Activated CD4-positive, CD25-positive, alpha-beta regulatory T cell treated with anti-CD3 and anti-CD28 coated beads, Interleukin-2, amount 50 U/mL, for 16 hours (primary cell): ENCODE results near the gene METTL14.

ENCODE experiments used
- DNase-seq: peaks from one replicate; pipeline ENCODE4 v3.0.0-alpha.2; 2020; ENCODE audit warnings: low read depth, low spot score

METTL14 gene

DNA sequence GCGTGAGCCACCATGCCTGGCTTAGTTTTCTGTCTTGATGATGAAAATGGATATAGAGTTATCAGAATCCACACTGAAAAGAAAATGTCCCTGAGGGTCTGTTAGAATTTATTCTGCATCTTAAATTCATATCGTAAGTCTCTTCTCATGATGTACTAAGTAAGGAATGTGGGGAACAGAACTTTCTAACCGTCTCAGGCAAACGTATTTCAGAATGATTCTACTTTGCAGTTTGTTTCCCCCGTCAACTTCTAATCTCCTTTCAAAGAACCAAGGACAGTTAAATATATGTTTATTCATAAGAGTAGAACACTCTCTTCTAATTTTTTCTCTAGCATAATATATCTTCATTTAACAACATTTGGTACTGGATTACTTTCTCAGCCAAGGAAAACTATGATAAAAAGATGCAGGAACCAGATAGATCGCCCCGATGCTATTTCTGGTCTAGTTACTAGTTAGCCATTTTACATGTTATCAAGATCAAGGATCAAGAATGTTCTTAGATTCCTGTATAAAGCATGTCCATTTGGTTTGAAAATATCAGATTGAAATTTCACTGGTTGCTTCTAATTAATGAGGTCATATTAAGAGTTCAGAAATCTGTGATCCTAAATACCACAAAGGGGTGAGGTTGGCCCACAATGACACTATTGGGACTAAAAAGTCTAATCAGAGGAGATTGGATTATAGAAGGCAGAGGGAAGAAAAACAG is 49.5 kb downstream of the METTL14 start:
- no peak for DNase-seq

DNA sequence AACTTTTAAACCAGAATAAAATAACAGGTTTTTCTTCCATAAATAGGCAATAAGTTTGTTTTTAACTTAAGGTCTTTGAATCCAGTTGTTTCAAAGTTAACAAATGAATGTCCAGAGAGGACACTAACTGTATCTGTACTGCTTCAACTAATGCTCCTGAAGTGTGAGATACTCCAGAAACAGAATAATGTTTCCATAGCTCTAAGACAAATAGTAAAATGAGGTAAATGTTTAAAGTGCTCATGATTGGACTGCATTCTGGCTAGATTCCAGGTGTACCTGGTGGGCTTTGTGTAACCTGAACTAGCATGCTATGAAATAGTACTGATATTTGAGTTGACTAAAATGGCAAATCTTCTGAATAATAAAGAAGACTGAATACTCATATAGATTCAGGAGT is 51.7 kb downstream of the METTL14 start:
- DNase-seq, result no peak

DNA sequence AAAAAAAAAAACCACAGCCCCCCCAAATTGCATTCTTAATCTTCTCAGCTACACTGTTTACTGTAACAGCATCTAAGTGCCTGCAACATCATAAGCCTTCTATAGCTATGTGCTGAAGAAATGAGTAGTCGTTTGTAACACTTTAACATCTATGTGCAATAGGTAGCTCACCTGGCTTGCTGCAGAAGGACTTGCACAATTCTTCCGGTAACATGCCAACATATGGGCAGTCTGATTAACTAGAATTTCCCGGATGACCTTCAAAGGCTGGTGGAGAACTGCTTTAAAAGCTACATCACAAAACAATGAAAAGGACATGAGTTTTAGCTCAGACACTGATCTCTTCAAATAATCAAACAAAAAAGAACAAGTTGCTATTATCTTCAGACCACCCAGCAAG is 52.9 kb downstream of the METTL14 start:
- no peak for DNase-seq

DNA sequence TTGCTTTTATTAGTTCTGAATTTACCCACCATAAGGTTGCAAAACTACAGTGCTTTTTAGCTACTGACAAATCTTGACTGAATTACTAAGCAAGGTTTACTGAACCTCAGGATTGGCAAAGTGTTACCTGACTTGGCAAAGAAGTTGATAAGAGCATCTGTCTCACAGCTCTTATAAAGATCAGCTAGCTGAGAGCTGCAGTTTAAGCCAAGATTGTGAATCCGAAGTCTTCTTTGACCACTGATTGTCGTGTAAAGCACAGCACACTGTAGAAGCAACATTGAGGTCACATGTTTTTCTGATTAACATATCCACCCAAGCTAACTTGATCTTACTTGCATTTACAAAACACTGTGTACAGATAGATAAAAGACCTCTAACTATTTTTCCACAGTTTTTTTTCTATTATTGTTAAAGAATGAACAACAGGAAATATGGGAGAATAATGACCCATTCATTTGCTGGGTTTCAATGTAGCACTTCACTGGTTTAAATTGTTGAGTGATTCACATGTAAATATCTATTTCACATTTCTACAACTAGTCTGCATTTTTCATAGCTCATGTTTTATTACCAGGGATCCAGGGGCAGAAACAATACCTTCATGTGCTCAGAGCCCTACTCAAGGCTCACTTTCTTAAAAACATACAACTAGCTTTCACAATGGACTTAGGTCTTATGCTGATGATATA is 54.0 kb downstream of the METTL14 start:
- DNase-seq, result no peak

DNA sequence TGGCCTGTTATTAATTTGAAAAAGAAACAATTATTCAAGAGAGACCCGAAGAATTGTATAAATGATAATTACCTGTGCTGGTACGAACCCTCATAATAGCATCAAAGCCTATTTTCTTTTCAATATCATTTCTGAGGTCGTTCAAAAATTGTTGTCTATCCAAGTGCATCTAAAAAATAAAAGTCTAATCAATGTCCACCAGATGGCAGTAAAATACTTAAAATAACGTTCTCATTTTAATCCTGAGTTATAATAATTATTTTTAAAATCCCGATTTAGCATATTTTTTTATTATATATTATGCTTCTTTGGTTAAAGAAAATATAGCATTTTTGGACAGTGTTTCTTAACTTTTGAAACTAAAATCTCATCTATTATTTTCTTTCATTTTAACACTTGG is 55.7 kb downstream of the METTL14 start:
- DNase-seq, result no peak

DNA sequence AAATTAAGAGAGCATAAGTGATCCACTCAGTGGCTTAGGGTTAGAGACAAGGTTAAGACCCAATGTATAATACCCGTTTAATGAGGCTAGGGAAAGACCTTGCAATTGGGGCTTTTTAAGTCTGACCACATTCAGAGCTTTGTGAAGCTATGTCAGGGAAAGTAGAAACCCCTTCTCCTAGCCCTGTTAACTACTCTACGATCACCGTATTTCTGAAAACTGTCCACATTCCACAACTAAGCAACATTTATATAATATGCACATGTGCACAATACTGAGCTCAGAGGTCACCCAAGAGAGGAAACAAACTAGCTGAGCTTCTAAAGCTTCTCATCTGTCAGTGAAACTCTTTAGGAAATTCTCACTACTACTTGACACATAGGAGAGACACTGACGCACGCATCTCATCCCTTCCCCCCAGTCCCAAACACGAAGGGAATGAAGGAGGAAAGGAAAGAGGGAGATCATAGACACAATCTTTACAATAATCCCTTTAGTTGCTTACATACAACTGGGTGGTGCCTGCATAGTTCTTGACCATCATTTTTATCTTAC is 56.2 kb downstream of the METTL14 start:
- DNase-seq, result no peak

DNA sequence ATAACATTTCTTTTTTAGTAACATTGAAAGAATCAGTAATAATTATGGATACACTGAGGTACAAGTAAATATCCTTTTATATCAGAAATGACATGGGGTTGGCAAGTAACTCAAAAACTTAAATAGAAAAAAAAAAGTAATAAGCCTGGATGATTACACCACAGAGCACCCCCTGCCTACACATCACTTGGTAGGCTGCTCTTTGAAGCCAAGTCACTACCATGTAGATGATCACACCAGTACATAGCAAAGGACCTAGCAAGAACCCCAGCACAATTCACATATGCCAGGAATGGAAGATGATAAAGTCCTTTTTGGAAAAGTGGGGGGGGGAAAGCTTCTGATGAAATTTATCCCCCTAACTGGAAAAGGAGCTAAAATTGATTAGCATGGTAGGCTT is 56.9 kb downstream of the METTL14 start:
- no peak for DNase-seq

DNA sequence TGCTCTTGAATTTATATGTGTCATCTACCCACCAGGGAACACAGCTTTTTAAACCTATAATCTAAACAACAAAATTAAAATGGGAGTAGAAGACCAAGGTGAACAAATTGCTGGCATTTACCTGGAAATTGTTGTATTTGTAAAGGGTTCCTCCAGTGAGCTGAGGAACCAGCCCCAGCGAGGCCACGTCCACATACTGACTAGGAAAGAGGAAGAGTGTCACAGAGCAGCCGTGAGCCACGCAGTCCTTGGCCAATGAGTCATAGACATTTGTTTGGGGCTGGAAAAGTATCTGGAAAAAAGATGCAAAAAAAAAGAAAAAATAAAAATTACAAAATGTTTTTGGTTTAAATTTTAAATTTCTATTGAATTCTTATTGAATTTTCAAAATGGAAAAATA is 58.7 kb downstream of the METTL14 start:
- no peak for DNase-seq

DNA sequence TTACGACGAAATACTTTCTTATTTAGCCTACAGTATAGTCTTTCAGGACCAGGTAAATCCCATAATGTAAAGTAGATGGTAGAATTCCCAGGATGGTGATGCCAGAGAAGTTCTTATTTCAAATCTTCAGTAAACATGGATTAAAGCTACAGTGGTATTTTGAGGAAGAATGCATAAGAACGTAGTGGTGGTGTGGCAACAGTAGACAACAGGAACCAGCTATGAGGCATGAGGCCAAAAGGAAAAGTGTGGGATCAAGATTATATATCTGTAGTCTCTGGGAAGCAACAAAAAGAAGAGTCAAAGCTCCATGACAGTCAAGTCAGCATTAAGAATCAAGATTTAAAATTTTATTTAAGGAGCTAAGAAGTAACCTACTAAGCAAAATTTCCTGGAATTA is 60.2 kb downstream of the METTL14 start:
- DNase-seq, result no peak

DNA sequence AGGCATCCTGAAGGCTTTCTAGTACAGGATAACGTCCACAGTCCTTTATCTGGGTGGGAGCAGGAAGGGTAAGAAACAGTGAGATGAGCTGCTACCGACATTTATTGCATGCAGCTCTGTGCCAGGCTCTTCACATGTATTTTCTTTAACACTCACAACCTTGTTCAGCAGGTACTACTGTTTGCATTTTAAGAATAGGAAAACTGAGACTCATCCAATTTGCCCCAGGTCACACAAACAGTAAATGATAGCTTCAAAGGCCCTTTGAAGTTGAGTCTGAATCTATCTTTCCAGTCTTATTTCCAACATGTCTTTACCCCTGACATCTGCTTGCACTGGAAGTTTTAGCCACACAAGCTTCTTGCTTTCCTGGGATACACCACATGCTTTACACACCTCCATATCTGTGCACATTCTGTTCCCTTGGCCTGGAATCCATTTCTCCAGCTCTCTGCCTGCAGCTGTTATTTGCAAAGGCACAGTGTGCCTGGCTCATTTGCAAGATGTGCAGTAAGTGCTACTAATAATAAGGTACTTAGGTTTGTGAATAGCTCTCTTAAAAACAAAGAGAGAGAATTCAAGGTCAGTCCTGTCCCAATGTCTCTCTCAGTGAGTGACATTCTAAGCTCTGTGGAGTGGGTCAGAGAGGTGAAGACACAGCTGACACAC is 61.2 kb downstream of the METTL14 start:
- no peak for DNase-seq

DNA sequence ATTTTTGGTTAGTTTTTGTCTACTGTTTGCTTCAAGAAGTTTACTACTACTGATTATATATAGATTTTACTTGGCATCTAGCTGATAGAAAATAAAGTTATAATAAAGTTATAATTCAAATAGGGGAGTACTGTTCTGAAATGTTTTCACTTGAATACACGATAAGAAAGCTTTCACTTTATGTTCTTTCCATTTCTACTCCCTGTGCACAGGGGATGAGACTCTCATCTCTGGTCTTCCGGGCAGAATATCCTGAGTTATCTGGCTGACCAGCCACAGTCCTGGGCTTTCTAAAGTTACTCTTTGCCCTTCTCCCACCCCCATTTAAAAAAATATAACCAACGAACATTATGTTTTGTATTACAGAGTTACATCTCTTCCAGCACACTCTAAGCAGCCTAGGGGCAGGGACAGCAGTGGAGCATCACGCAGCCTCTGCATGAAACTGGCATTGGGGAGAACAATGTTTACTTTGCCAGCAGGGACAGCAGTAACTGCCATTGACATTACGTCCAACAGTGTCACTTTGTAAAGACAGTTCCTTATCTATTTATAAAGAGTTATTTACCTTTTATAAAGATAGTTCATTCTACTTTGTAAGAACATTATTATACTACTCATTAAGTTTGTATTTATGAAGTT is 64.3 kb downstream of the METTL14 start:
- DNase-seq, result no peak

DNA sequence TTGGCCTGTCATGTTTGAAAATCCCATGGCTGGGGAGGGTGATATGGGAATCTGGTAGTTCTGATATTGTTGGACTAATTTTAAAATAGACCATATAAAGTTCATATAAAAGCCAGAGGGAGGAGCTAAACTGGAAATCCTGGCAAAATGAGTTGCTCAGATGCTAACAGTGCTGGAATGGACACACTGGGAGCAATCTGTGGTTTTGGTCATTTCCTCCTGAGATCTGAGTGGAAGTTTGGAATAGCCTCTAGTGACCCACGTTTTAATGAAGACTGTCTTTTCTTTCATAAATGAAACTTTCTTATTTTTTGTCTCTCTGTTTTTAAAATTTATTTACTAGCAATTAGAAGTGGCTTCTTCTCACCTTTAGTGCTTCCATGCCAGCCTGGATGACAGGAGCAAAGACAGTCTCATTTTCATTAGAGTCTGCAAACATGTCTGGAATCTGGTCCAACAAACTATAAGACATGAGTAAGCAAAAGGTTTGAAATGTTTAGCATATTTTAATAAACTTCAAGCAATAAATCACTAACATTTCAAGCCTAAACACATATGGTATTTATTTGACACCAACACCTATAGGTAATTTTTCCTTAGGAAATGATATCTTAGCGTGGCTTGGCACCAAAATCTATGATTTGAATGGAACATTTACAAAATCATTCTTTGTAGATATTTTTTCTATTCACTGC is 66.6 kb downstream of the METTL14 start:
- DNase-seq, result no peak

DNA sequence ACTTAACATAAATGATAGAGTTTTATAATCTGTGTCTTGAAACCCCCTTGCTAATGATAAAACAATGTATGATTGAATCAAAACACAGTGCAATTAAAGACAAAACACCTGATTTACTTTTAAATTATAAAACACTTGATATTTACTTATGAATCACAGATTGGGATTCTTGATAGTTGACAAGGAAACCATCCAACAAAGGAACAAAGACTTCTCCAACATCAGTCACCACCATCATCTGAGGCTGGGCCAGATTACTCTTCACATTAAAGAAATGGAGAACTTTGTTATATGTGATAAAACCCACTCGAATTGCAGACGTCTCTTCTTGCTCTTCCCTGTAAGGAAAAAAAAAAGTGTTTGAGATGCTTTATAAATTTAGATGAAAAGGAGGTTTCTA is 67.4 kb downstream of the METTL14 start:
- DNase-seq, result no peak

DNA sequence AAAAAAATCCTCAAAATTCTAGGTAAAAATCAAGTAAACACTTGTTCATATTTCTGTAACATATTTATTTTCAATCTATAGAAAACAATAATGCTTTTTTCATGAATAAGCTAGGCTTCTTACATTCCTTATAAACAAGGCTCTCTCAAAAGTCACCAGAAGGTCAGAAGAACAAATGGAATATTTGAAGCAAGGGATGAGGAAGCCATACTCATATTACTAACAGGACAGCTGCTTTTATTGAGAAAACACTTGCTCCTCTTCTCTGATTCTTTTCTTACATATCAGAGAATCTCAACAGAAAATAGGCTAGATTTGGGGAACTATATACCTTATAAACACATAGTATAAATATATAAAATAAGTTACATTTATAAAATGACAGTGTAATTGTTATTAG is 67.9 kb downstream of the METTL14 start:
- DNase-seq, result no peak

DNA sequence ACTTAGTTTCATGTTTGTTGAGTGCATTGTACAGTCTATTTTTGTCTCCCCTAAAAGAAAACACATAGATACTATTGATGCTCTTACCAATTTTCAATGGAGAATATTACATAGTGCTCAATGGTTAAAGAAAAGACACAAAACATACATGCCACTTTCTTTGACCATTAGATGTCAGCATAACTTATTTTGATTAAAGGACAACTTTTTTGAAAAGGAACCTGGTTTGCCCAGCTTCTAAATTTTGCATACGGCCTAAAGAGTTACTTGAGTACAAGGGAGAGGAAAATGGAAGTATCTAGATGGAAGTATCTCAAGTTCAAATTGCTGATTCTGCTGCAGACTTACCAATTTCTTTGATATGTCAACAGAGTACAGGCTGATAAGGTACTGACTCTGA is 68.5 kb downstream of the METTL14 start:
- DNase-seq, result no peak

DNA sequence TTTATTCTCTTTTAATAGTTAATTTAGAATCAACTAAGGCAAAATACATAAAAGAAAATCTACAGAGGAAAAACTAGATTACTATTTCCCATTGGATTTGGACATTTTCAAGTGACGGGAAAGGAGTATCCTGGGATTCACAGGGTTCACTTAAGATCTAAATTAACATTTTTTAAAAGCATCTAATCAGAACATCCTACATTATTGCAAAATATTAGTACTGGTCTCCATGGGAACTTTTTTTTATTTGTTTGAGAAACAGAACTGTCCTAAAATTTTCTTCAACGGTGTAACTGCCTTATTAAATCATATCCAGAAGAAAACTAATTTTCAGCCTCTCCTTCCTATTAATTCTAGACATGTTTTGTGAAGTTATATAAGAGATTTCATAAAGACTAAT is 69.7 kb downstream of the METTL14 start:
- DNase-seq, result no peak

DNA sequence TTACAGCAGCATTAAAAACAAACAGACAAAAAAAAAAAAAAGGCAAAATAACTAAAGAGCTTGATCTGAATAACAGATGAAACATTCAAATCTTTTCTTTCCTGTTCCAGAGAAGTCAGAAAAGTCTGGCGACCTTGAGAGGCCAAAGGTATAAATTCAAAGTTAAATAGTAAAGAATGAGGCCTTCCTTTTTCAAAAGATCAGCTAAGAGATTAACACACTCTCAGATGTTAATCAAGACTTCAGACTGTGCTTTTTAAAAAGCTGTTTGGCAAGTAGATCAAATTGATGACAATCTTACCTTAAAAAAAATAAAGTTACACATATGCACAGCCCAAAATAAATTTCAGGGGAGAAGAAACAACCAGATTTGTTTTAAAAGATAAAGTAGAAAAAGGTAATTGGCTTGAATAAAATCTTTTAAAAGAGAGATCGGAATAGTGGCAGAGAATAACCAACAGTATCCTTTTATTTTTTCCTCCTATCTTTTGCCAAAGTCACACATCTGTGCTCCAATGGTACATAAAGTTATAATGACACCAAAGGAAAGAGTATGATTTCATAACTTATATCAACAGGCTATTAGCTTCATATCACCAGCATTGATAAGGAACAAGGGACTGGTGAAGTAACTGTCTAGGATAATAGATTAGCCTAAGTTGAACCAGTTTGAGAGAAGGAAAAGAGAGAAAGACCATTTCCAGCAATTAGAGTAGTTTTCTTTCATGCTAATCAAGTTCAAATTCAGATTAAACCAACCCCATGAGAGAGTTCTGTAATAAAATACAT is 70.4 kb downstream of the METTL14 start:
- no peak for DNase-seq

DNA sequence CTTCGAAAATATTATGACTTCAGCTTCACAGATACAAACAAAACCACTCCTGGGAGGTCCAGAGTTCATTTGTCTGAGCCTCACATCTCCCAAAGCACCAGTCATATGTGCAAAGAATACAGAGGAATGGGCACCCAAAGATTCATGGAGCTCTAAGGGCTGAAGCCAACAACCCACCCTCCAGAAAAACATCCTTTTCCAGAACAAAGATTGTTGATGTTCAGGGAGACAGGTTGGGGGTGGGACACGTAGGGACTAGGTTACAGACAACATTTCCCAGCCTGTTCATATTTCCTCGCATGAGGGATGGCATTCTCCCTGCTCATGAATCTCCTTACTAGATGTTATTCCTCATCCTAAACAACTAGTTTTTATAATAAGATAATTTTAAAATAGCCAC is 71.2 kb downstream of the METTL14 start:
- no peak for DNase-seq

DNA sequence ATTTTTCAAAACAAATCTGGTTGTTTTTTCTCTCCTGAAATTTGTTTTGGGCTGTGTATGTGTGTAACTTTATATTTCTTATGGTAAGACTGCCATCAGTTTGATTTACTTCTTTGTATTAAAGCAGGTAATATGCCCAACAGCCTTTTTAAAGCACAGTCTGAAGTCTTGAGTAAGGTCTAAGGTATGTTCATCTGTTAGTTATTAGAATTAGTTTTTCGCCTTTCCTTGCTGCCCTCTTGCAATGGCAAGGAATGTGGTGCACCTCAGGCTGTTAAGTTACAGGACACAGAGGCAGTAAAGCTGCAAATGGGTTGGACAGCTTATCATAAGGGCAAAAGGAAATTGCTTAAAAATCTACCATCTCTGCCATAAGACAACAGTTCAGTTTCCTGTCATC is 71.8 kb downstream of the METTL14 start:
- DNase-seq, result no peak

DNA sequence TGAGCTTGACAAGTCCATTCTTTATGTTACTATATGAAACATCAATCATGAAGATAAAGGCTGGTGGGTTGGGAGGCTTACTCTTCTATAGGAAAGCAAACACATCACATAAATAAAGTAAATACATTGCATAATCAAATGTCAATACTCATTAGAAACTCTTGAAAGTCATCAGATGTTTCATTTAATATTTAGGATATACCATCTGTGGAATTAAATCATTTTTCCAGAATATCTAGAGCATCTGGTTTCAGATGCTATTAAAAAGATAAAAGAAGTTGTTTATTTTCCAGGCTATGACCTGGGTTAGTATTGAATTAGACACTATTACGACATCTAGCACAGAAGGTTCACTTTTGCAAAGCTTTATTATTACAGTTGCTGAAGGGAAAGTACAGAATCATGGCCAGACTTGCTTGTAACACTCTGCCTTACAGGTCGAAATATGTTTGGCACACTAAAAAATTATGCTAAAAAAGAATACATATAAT is 72.6 kb downstream of the METTL14 start:
- DNase-seq, result no peak

DNA sequence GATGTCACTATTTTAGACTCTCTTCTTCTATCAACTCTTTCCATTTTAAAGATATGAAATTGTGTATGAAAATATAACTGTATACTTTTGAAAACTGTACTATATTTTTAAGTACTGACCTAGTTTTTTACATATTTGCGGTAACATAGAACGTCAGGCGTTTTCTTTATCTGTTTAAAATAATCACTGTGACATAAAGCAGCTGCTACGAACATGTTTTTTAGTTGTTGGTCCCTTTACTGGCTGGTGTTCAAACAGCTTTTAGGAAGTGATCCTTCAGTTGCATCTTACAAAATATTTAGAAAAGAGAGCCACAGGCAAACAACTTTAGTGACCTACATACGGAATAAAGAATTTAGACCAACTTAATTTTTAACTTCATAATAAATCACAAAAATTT is 73.1 kb downstream of the METTL14 start:
- no peak for DNase-seq
